D721Med (cell line): ENCODE measurements around the gene IPCEF1.

Experiments
- DNase-seq: peaks from one replicate; pipeline ENCODE4 v3.0.0; 2011; ENCODE audit warnings: low spot score; ENCODE audit not compliant: insufficient read length
- FAIRE-seq: peaks from 2 replicates; lab custom pipeline; 2011; peaks lifted over from hg19 to GRCh38; lab: Jason Lieb, UNC
- CTCF ChIP-seq: IDR thresholded peaks from 2 replicates; pipeline ENCODE4 v1.5.1; 2012; ENCODE audit warnings: mild to moderate bottlenecking, control low read depth; ENCODE audit not compliant: insufficient read depth; ENCODE audit errors: missing control alignments

Gene IPCEF1

GRCh38 chr6:154169193-154169847, 187.3 kb downstream of the IPCEF1 start:
- FAIRE-seq (no peak), DNase-seq (no peak)
- TF ChIP-seq CTCF = no peak

- TF ChIP-seq CTCF = no peak
- no peak for FAIRE-seq
- no peak for DNase-seq
Measured at GRCh38 chr6:154167126-154167525, 189.5 kb downstream of the IPCEF1 start.

GRCh38 chr6:154166140-154166539, 190.5 kb downstream of the IPCEF1 start:
- FAIRE-seq (no peak), DNase-seq (no peak)
- TF ChIP-seq CTCF = no peak

GRCh38 chr6:154165478-154165877, 191.1 kb downstream of the IPCEF1 start:
- FAIRE-seq (no peak), DNase-seq (no peak)
- TF ChIP-seq CTCF = no peak

- FAIRE-seq (no peak), DNase-seq (no peak)
- TF ChIP-seq CTCF = no peak
Measured at GRCh38 chr6:154164397-154164796, 192.2 kb downstream of the IPCEF1 start.

GRCh38 chr6:154161689-154162088, 194.9 kb downstream of the IPCEF1 start:
- no peak for FAIRE-seq
- DNase-seq = no peak
- TF ChIP-seq CTCF = no peak

GRCh38 chr6:154159126-154159525, 197.5 kb downstream of the IPCEF1 start:
- no peak for TF ChIP-seq CTCF
- no peak for FAIRE-seq
- no peak for DNase-seq
